HEK293T (cell line): Measurements from ENCODE around the gene S100A11.

Source experiments
- ARNT ChIP-seq: fragments of 450-650 bp; IDR thresholded peaks from 2 replicates; pipeline ENCODE4 v1.6.1; 2017; ENCODE audit warnings: mild to moderate bottlenecking
- BHLHE40 ChIP-seq: fragments of 450-650 bp; IDR thresholded peaks from 2 replicates; pipeline ENCODE4 v1.6.1; 2016; ENCODE audit warnings: mild to moderate bottlenecking, moderate library complexity, borderline replicate concordance
- CTBP1 ChIP-seq: fragments of 450-650 bp; IDR thresholded peaks from 2 replicates; pipeline ENCODE4 v1.6.1; 2016; ENCODE audit warnings: borderline replicate concordance
- ELF4 ChIP-seq: fragments of 450-650 bp; IDR thresholded peaks from 2 replicates; pipeline ENCODE4 v1.6.1; 2017; ENCODE audit warnings: antibody characterized with exemption
- FOXA1 ChIP-seq: fragments of 450-650 bp; IDR thresholded peaks from 2 replicates; pipeline ENCODE4 v1.6.1; 2016; ENCODE audit warnings: mild to moderate bottlenecking
- FOXK2 ChIP-seq: fragments of 450-650 bp; IDR thresholded peaks from 2 replicates; pipeline ENCODE4 v1.6.1; 2016; ENCODE audit warnings: mild to moderate bottlenecking
- FOXM1 ChIP-seq: fragments of 450-650 bp; IDR thresholded peaks from 2 replicates; pipeline ENCODE4 v1.6.1; 2017; ENCODE audit warnings: mild to moderate bottlenecking, borderline replicate concordance
- HDGF ChIP-seq: fragments of 450-650 bp; IDR thresholded peaks from 2 replicates; pipeline ENCODE4 v1.6.1; 2017; ENCODE audit warnings: antibody characterized with exemption, borderline replicate concordance
- SP1 ChIP-seq: fragments of 450-650 bp; IDR thresholded peaks from 2 replicates; pipeline ENCODE4 v1.6.1; 2017
- TARDBP ChIP-seq: fragments of 450-650 bp; IDR thresholded peaks from 2 replicates; pipeline ENCODE4 v1.6.1; 2016
- ZNF384 ChIP-seq: fragments of 450-650 bp; IDR thresholded peaks from 2 replicates; pipeline ENCODE4 v1.6.1; 2016

- TF ChIP-seq HDGF: no peak
- no peak for TF ChIP-seq BHLHE40
- no peak for TF ChIP-seq SP1
- no peak for TF ChIP-seq FOXM1
- TF ChIP-seq CTBP1: no peak
- TF ChIP-seq TARDBP: no peak
- TF ChIP-seq ELF4: no peak
- TF ChIP-seq FOXA1: no peak
- TF ChIP-seq ARNT: no peak
- no peak for TF ChIP-seq ZNF384
- TF ChIP-seq FOXK2: no peak
Observed at GRCh38 chr1:151985270-151985669, 51.5 kb downstream of the S100A11 start.
